HCT116 (cell line): ENCODE results near the gene RGS6. TPM values are rescaled to one million over a fixed set of nuclear protein-coding genes. Genes with fewer than 3 reads are reported as not detected.

ENCODE experiments used
- ATAC-seq: fragments of 200-7000 bp; cut with Tn5 transposase; 2 replicates; pipeline ENCODE4 v1.9.1; 2020; ENCODE audit warnings: mild to moderate bottlenecking, moderate library complexity
- BruUV-seq: library from RNA; stranded (reverse); fragments of 400-500 nt; replicated peaks from 2 replicates; lab custom pipeline; 2021; lab: Mats Ljungman, UMichigan
- CTCF ChIA-PET: fragments of 300-600 bp; sonication (Branson Sonifier 250); formaldehyde crosslinking; loops from one replicate; lab custom pipeline; 2021; ENCODE audit warnings: antibody characterized with exemption; lab: Charles Lee
- POLR2A ChIA-PET: fragments of 300-600, 350-600 bp; sonication (Branson Sonifier 250); formaldehyde crosslinking; loops from one replicate; lab custom pipeline; 2021; ENCODE audit warnings: antibody characterized with exemption; lab: Charles Lee
- RAD21 ChIA-PET, 2 experiments: fragments of 300-600 bp; sonication (Branson Sonifier 250); formaldehyde crosslinking; loops; one replicate each; lab custom pipeline; 2023; ENCODE audit warnings: low total read pairs in 2 of 2; ENCODE audit not compliant: uncharacterized antibody in 2 of 2, unreplicated experiment in 2 of 2, low non-redundant PET in 1 of 2; lab: Charles Lee
- DNase-seq: peaks from one replicate; pipeline ENCODE4 v3.0.0-alpha.2; 2010; ENCODE audit warnings: low read depth, low spot score
- H2AFZ ChIP-seq: fragments of 200-600 bp; shearing (Covaris generic), sonication (generic); 2 replicates; pipeline ENCODE4 v1.6.1; 2017; ENCODE audit warnings: low read depth, mixed run types, mixed read lengths, antibody characterized with exemption, low read length; ENCODE audit not compliant: poor library complexity, severe bottlenecking
- H3K27ac ChIP-seq: 2 replicates; pipeline ENCODE4 v1.5.1; 2012; ENCODE audit warnings: low read depth, low read length
- H3K27me3 ChIP-seq: fragments of 200-600 bp; sonication (generic); 2 replicates; pipeline ENCODE4 v1.6.1; 2016; ENCODE audit warnings: mixed run types, low read length, mixed read lengths; ENCODE audit not compliant: insufficient read depth
- H3K36me3 ChIP-seq, 2 experiments: fragments of 200-500 bp in 1 of 2; fragments of 200-600 bp in 1 of 2; sonication (Bioruptor generic) in 1 of 2; sonication (generic) in 1 of 2; 2 replicates each; pipeline versions ENCODE4 v1.5.1 to v1.6.1; 2014 to 2016; ENCODE audit warnings: low read length in 2 of 2, inconsistent platforms in 1 of 2, mixed read lengths in 1 of 2, mixed run types in 1 of 2; ENCODE audit not compliant: insufficient read depth in 2 of 2, control insufficient read depth in 1 of 2
- H3K4me1 ChIP-seq, 2 experiments: fragments of 200-600 bp in 1 of 2; sonication (generic) in 1 of 2; 2 replicates each; pipeline versions ENCODE4 v1.5.1 to v1.6.1; 2012 to 2017; ENCODE audit warnings: low read length in 2 of 2, inconsistent platforms in 1 of 2, mild to moderate bottlenecking in 1 of 2, mixed read lengths in 1 of 2, mixed run types in 1 of 2, moderate library complexity in 1 of 2; ENCODE audit not compliant: insufficient read depth in 2 of 2, control insufficient read depth in 1 of 2
- H3K4me2 ChIP-seq: fragments of 200-600 bp; sonication (generic); 2 replicates; pipeline ENCODE4 v1.6.1; 2017; ENCODE audit warnings: mixed run types, low read length, mixed read lengths
- H3K4me3 ChIP-seq, 2 experiments: fragments of 200-600 bp in 1 of 2; sonication (generic) in 1 of 2; replicated peaks in 1 of 2; 2 replicates each; pipeline ENCODE4 v1.5.1; 2011 to 2016; ENCODE audit warnings: low read length in 2 of 2, control low read depth in 1 of 2, low read depth in 1 of 2, mild to moderate bottlenecking in 1 of 2, mixed read lengths in 1 of 2, mixed run types in 1 of 2
- H3K79me2 ChIP-seq: fragments of 200-600 bp; sonication (generic); 2 replicates; pipeline ENCODE4 v1.6.1; 2017; ENCODE audit warnings: mild to moderate bottlenecking, mixed run types, low read length, moderate library complexity, mixed read lengths; ENCODE audit not compliant: insufficient read depth
- H3K9ac ChIP-seq: fragments of 200-600 bp; sonication (generic); 2 replicates; pipeline ENCODE4 v1.6.1; 2016; ENCODE audit warnings: low read length, mixed read lengths
- H3K9me2 ChIP-seq: fragments of 200-600 bp; sonication (generic), shearing (Covaris generic); 2 replicates; pipeline ENCODE4 v1.6.1; 2017; ENCODE audit warnings: mixed run types, mild to moderate bottlenecking, moderate library complexity; ENCODE audit not compliant: insufficient read depth
- H3K9me3 ChIP-seq, 2 experiments: fragments of 200-500 bp in 1 of 2; fragments of 200-600 bp in 1 of 2; sonication (Bioruptor generic) in 1 of 2; sonication (generic) in 1 of 2; 2 replicates each; pipeline ENCODE4 v1.6.1; 2014 to 2017; ENCODE audit warnings: low read length in 2 of 2, mixed read lengths in 2 of 2, inconsistent platforms in 1 of 2, low read depth in 1 of 2, mild to moderate bottlenecking in 1 of 2, mixed run types in 1 of 2, moderate library complexity in 1 of 2; ENCODE audit not compliant: control insufficient read depth in 1 of 2, insufficient read depth in 1 of 2
- H4K20me1 ChIP-seq: fragments of 200-600 bp; sonication (generic), shearing (Covaris generic); 2 replicates; pipeline ENCODE4 v1.6.1; 2017; ENCODE audit warnings: mixed run types, mild to moderate bottlenecking, moderate library complexity; ENCODE audit not compliant: insufficient read depth
- EZH2 ChIP-seq: fragments of 200-600 bp; sonication (generic); IDR thresholded peaks from 2 replicates; pipeline ENCODE4 v1.6.1; 2017; ENCODE audit warnings: antibody characterized with exemption, mixed run types
- POLR2A ChIP-seq: IDR thresholded peaks from 2 replicates; pipeline ENCODE4 v1.7.0; 2011; ENCODE audit warnings: borderline replicate concordance; ENCODE audit not compliant: insufficient read depth, insufficient read length; ENCODE audit errors: extremely low read depth
- RAD21 ChIP-seq: IDR thresholded peaks from 2 replicates; pipeline ENCODE4 v1.6.1; 2012; ENCODE audit warnings: low read depth, mild to moderate bottlenecking
- SP1 ChIP-seq: IDR thresholded peaks from 2 replicates; pipeline ENCODE4 v1.6.1; 2012; ENCODE audit warnings: low read depth
- intact Hi-C: fragments of 100-400 bp; cut with micrococcal nuclease; formaldehyde crosslinking; loops from 2 replicates; pipeline ENCODE4 v1.10.0; 2022
- total RNA-seq: library from RNA; stranded (reverse); gene quantifications from one replicate; pipeline ENCODE4 v1.2.1, GENCODE V29; 2021; ENCODE audit not compliant: unreplicated experiment
- TF ChIP-seq, protein P1 (sequence below): IDR thresholded peaks from 2 replicates; pipeline ENCODE4 v1.6.1; 2012; ENCODE audit warnings: low read depth
- TF ChIP-seq, protein P2 (sequence below): IDR thresholded peaks from 2 replicates; pipeline ENCODE4 v1.6.1; 2012

Gene RGS6
- total RNA-seq, 1 experiment from 2014 or later, result 4.7 TPM

DNA sequence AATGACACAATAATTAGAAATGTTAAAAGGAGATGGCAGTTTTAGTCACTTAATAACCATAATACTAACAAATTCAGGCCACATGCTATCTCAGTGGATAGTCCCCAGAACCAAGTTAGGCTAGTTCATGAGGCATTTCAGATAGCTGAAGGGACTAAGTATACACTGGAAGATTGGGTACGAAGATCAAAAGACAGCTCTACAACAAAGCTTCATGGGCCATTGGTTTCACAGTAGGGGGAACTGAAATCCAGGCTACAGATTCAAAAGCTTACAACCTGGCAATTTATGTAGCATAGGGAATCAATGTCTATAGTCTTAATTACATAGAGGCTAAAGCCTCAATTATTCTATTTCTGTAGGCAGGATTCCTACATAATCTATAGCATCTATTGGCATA, 343.0 kb downstream of the RGS6 start:
- no peak for TF ChIP-seq POLR2A
- H2AFZ ChIP-seq, result no peak overlapping the region
- intact Hi-C loops, result no loop called here
- H3K9me2 ChIP-seq, result no peaks in the 10 kb centered on the region
- no peaks in the 10 kb centered on the region for H4K20me1 ChIP-seq
- H3K4me1 ChIP-seq, result no peaks in the 10 kb centered on the region
- H3K9me3 ChIP-seq, result no peaks in the 10 kb centered on the region
- no peak overlapping the region for H3K4me2 ChIP-seq
- no peaks in the 10 kb centered on the region for H3K79me2 ChIP-seq
- no peak overlapping the region for H3K4me3 ChIP-seq
- BruUV-seq, result no TSS peak
- ATAC-seq (no peak), DNase-seq (no peak)
- H3K36me3 ChIP-seq, result no peaks in the 10 kb centered on the region
- no peak overlapping the region for H3K9ac ChIP-seq
- H3K27ac ChIP-seq, result no peak overlapping the region
- RAD21 ChIA-PET, result no interaction called here
- CTCF ChIA-PET, result no interaction called here
- no peaks in the 10 kb centered on the region for H3K27me3 ChIP-seq
- POLR2A ChIA-PET, result no interaction called here

DNA sequence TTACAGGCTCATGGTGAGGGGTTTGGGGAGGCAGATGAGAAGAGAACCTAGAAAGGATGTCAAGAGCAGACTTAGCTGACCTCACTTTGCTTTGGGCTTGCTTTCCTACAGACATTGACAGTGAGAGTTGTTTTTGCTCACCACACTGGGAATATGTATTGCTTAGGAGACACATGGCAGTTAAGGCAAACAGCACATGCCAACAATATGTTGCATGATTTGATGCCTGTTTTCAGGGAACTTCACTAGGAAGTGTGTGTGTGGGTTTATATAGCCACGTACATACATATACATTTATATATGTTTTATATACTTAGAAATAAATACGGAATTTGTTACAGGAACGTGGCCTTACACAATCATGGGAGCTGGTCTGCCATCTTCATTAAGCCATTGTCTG, 346.1 kb downstream of the RGS6 start:
- TF ChIP-seq, protein P1, sequence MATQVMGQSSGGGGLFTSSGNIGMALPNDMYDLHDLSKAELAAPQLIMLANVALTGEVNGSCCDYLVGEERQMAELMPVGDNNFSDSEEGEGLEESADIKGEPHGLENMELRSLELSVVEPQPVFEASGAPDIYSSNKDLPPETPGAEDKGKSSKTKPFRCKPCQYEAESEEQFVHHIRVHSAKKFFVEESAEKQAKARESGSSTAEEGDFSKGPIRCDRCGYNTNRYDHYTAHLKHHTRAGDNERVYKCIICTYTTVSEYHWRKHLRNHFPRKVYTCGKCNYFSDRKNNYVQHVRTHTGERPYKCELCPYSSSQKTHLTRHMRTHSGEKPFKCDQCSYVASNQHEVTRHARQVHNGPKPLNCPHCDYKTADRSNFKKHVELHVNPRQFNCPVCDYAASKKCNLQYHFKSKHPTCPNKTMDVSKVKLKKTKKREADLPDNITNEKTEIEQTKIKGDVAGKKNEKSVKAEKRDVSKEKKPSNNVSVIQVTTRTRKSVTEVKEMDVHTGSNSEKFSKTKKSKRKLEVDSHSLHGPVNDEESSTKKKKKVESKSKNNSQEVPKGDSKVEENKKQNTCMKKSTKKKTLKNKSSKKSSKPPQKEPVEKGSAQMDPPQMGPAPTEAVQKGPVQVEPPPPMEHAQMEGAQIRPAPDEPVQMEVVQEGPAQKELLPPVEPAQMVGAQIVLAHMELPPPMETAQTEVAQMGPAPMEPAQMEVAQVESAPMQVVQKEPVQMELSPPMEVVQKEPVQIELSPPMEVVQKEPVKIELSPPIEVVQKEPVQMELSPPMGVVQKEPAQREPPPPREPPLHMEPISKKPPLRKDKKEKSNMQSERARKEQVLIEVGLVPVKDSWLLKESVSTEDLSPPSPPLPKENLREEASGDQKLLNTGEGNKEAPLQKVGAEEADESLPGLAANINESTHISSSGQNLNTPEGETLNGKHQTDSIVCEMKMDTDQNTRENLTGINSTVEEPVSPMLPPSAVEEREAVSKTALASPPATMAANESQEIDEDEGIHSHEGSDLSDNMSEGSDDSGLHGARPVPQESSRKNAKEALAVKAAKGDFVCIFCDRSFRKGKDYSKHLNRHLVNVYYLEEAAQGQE, result no peak
- no peak for TF ChIP-seq SP1
- TF ChIP-seq, protein P2, sequence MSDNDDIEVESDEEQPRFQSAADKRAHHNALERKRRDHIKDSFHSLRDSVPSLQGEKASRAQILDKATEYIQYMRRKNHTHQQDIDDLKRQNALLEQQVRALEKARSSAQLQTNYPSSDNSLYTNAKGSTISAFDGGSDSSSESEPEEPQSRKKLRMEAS, result no peak
- no peak for TF ChIP-seq EZH2
- no peak for TF ChIP-seq RAD21
- Histone ChIP-seq H3K27ac (no peak overlapping the region), H4K20me1 (no peaks in the 10 kb centered on the region), H3K36me3 (no peaks in the 10 kb centered on the region), H3K9me2 (no peaks in the 10 kb centered on the region), H3K4me3 (no peak overlapping the region), H3K27me3 (no peaks in the 10 kb centered on the region), H3K79me2 (no peaks in the 10 kb centered on the region), H2AFZ (no peak overlapping the region), H3K9me3 (peaks cover 0 to 3% of the 10 kb centered on the region in 2 experiments; a peak in 1 of 4 replicates), H3K4me2 (no peak overlapping the region), H3K9ac (no peak overlapping the region), H3K4me1 (no peaks in the 10 kb centered on the region)
- intact Hi-C loops, result no loop called here
- RAD21 ChIA-PET, result no interaction called here
- DNase-seq (no peak), ATAC-seq (no peak)
- CTCF ChIA-PET, result no interaction called here
- BruUV-seq, result no TSS peak
- POLR2A ChIA-PET, result no interaction called here
